Left ventricle myocardium superior (tissue), 1 donor: ENCODE results near the gene KLF6. TPM values are rescaled to one million over a fixed set of nuclear protein-coding genes. Genes with fewer than 3 reads are reported as not detected.

ENCODE experiments used
- ATAC-seq: fragments of 200-7000 bp; cut with Tn5 transposase; one replicate; pipeline ENCODE4 v1.9.1; 2020; ENCODE audit warnings: mild to moderate bottlenecking, moderate library complexity
- DNase-seq: peaks from one replicate; pipeline ENCODE4 v3.0.0-alpha.2; 2020
- intact Hi-C: fragments of 100-400 bp; cut with micrococcal nuclease; formaldehyde crosslinking; loops from one replicate; pipeline ENCODE4 v1.11.0; 2022
- total RNA-seq: library from RNA; stranded (reverse); fragmentation: NEBNext Ultra II Directional; extraction: Animal tissue kit (Norgen Biotek cat#: 25700); gene quantifications from one replicate; pipeline ENCODE4 v1.2.1, GENCODE V29; 2021
- donor health status: DM: no; HTN: yes; CAD: no; lungs with severe emphysema.

KLF6 gene
- total RNA-seq, 1 donor from 2014 or later: 62.0 TPM

DNA sequence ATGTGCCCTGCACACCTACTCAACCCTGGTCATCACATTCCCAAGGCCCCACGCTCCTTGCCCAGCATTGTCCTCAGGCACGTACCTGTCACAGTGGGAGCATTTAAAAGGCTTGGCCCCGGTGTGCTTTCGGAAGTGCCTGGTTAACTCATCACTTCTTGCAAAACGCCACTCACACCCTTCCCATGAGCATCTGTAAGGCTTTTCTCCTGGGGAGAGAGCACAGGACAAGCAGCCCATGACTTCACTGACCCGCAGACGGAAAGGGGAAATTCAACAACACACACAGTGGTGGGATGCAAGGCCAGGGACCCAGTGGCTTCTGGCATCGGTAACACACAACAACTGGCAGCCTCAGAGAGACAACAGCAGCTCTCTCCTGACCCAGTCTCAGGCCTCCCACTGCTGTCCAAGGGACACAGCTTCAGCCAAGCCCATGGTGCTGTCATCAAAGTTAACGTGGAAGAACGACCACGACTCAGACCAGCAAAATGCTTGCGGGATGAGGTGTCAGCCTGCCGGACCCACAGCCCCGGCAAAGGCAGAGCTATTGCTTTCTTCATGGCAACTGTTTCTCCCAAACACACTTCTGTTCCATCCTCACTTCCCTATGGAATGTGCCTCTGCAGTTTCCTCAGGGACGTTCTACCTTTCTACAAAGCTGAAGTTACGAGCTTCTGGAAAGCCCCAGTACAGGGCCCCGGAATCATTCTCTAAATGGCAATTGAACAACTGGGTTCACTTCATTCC, 4.8 kb downstream of the KLF6 start:
- intact Hi-C loops: no loop called here
- ATAC-seq (no peak), DNase-seq (no peak)

GRCh38 chr10:3779158-3779741, 5.8 kb downstream of the KLF6 start:
- ATAC-seq (no peak), DNase-seq (no peak)
- intact Hi-C loops: loop anchor here (10.0 kb wide), 1 partner anchor 876 kb away; no protein-coding TSS in a partner anchor

DNA sequence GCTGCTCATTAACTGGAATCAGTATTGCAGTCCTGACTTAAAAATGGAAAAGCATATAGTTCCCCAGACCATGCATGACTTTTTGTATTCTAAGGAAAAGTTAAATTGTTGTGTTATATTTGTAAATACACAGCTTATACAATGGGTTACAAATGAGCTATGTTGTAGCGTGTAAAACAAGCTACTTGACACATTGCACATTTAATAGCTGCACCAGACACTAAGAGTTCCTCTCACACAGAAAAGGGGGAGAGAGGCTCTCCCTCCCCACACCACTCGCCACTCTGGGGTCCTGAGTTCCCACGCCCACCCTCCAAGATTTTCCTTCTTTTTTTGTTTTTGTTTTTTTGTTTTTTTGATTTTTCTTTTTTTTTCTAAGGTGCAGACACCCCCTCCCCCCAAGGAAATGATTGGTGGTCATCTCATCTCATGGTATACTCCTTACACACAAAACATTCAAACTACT, 6.3 kb downstream of the KLF6 start:
- intact Hi-C loops: loop anchor here (10.0 kb wide), 1 partner anchor 876 kb away; no protein-coding TSS in a partner anchor
- ATAC-seq (no peak), DNase-seq (no peak)

DNA sequence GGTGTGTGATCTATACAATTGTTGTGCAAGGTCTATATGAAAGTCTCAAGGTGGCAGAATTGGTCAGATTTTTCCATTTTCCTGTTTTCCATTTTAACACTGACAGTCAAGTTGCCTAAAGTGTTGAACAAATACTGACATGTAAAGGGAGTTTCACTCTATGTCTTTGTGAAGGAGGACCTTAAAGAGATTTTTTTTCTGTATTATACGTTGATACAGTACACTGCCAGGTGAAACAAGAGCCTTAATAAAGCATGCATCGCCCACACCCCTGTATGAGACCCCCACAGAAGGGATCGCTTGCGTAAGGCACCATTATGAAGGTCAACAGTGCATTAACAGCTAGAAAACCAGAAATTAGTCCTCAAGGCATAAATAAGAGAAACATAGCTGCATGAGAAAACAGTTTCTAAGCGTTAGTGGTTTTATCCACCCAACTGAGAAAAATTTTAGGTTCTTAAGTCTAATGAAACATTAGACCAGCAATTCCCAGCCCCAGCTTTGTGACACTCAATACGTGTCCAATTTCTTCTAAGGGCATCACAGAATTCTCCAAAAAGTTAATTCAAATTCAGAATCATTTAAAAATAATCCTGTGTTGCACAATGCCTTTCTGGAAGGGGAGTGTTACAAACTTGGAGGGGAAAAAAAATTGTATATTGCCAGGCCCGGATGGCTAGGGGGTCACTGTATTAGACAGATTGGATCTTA, 6.9 kb downstream of the KLF6 start:
- DNase-seq (no peak), ATAC-seq (no peak)
- intact Hi-C loops: loop anchor here (10.0 kb wide), 1 partner anchor 877 kb away; no protein-coding TSS in a partner anchor

GRCh38 chr10:3776796-3777571, 8.0 kb downstream of the KLF6 start:
- no peak for DNase-seq
- intact Hi-C loops: loop anchor here (10.0 kb wide), 1 partner anchor 878 kb away; no protein-coding TSS in a partner anchor
- peak; percentile 11 for ATAC-seq

DNA sequence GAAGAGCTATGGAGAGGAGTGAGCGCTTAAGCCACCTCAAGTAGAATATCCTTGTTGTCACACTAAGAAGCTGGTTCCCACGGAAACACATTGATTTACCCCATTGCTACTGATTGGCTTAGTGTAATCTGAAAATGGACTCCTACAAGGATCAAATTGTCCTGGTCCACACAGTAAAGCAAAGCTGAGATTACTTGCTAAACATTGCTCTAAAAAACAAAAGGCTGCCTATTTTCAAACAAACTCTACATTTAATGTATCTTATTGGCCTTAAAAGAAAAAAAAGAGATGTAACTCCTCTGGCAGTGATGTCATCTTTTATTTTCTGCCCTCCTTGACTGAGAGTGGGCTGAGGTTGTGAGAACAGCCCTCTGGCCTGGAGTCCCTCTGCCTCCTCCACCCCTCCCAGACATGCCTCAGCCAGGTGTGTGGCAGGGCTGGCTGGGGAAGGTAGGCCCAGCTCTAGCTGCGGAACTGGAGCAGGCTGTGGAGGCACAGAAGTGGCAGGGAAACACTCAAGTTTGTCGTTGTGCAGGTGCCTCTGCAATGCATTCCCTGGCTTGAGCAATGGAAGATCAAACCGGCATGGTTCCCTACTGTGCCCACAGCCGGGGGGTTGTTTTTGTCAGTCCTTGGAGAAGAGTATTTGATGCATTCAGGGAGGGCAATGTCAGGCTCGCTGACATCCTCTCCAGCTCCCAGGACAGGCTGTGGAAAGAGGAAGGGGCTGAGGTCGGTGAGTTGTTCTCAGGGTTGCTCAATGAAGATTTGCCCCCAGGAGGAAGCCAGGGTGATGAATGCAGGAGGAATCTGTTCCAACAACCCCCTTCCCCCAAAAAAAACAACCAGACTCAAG, 9.1 kb downstream of the KLF6 start:
- ATAC-seq (peak; percentile 59), DNase-seq (no peak)
- intact Hi-C loops: loop anchor here (10.0 kb wide), 1 partner anchor 879 kb away; no protein-coding TSS in a partner anchor

DNA sequence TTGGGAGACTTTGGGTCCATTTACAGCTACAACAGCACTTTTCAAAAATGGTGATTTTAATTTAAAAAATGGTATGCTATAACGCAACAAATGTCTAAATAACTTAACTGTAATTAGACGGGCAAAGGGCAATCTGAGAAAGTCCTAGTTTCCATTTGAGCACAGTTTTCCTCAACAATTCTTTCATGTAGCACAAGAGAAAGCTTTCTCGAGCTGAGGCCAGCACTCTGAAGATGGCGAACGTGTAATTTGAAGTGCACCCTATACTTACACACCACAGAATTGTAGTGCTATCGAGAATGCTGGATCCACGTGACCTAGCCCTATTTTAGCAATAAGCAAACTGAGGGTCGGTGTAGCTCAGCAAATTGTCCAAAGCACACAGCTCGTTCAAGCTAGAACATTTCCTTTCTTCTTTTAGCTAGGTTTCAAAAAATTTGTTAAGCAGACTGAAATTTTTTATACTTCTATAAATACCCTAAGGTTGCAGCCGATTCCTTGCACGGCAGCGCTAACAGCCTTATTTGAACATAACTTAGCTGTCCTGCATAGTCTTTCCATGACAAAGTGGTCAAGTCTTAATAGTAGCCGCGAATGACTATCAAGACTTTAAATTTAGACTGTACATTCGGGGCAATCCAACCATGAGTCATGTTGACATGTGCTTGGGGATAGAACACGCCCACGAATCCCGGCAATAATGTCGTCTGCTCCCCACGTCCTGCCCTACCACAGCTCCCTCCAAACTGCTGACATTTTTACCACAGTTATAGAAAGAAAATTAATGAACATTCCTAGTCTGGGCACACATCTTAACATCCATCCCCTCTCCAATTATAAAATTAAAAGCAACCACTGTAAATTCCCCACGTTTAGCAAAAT, 10.0 kb downstream of the KLF6 start:
- DNase-seq: no peak

GRCh38 chr10:3774018-3774813, 10.8 kb downstream of the KLF6 start:
- intact Hi-C loops: loop anchor here (10.0 kb wide), 1 partner anchor 881 kb away; no protein-coding TSS in a partner anchor
- no peak for DNase-seq
- no peak for ATAC-seq

More for the DNA sequence above, 10.0 kb downstream of the KLF6 start:
- intact Hi-C loops: loop anchor here (10.0 kb wide), 1 partner anchor 880 kb away; no protein-coding TSS in a partner anchor
- peak; percentile 79 for ATAC-seq

GRCh38 chr10:3773460-3774017, 11.5 kb downstream of the KLF6 start:
- no peak for ATAC-seq
- DNase-seq: no peak
- intact Hi-C loops: loop anchor here (10.0 kb wide), 1 partner anchor 881 kb away; no protein-coding TSS in a partner anchor

DNA sequence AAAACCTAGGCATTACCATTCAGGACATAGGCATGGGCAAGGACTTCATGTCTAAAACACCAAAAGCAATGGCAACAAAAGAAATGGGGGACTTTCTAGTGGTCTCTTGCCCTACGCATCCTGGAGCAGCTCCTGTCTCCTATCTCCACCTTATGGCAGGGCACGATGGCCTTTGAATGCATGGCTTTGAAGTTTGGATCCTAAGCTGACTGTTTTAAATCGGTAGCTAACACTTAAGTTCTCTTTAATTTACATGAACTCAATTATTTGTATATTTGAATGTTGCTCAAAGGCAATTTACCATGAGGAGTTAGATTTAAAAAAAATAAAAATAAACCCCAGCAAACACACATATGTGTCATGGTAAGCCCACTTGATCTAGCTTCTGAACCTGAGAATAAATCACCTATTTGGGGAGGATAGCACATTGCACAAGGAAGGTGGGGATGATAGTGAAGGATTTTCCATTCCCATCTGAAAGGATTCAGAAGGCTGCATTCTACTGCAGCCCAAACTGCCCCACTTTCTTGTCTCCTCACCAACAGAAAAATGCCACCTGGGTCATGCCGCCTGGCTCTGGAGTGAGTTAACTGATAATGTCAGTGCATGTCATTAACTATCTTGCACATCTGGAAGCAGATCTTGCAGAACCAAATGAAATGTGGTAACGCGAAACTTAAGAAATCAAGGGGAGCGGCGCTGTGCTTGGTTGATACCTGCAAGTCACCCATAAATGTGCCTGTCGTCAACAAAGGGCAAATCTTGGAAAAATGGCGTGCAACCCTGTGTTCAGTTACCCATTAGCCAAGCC, 12.4 kb downstream of the KLF6 start:
- intact Hi-C loops: loop anchor here (10.0 kb wide), 1 partner anchor 882 kb away; no protein-coding TSS in a partner anchor
- ATAC-seq (no peak), DNase-seq (no peak)

DNA sequence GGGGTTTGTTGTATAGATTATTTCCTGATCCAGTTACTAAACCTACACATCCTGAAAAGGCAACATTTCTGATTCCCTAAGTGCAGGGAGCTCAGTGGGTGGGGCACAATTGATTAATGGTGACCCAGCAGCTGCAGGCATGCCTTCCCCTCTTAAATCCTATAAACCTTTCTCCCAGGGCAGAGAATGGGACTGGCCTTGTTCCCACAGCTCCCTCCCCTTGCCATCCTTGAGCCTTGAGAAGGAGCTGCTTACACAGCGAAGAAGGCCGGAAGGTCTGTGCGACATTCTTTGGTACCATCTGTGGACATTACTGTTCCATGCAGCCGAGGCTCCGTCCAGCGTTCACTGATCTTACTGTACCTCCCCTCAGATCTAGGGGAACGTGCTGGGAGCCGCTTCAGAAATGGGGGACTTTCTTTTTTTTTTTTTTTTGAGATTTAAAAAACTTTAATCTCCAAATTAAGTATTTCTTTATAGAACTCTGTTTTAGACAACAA, 14.3 kb downstream of the KLF6 start:
- intact Hi-C loops: loop anchor here (10.0 kb wide), 1 partner anchor 884 kb away; no protein-coding TSS in a partner anchor
- ATAC-seq: no peak
- DNase-seq: no peak

DNA sequence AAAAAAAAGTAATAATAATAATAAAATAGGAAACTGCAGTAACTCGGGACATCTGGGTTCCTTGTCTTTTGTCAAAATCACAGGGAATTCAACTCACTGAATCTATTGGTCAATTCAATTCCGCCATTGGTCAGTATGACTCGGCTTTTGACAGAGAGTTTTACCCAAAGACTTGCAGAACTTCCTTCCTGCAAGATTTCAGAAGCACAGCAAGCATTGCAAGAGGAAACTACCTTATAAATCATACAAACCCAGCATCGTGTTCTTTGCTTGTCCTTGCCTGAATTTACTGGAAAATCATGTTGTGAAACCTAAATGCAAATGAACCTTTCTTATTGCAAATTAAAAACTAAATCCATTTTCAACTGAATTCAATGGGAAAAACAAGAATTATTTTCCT, 15.5 kb downstream of the KLF6 start:
- ATAC-seq (no peak), DNase-seq (no peak)
- intact Hi-C loops: loop anchor here (10.0 kb wide), 1 partner anchor 525 kb away; no protein-coding TSS in a partner anchor

DNA sequence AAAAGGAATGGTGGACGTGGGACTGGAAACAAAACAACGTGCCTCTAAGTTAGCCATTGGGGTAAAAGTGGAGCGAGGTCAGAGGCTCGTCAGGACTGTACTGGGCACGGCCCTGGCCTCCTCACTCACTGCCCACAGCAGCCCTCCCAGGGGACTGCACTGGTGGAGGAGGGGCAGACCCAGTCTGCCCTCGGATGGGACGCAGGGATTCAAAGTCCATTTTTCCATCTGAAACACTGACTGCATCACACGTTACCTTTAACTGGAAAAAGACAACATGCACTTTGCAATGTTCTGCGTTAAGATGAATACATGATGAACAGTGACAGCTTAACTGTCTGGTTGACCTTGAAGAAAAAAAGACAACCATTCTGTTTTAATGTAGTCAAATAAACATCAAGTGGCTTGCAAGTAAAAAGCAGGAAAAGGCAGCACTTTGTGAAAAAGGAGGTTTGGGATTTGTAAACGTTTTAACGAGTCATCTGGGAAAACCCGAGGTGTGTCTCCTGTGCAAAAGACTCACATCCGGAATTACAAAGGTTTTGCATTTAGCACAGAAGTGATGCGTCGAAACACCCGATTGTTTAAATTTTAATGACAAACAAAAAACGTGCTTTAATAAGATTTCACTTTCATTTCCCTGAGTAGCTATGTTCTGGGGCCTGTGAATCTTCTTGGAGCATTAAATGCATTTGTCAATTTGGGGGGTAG, 18.8 kb downstream of the KLF6 start:
- ATAC-seq (no peak), DNase-seq (no peak)
- intact Hi-C loops: loop anchor here (10.0 kb wide), 1 partner anchor 521 kb away; no protein-coding TSS in a partner anchor

- intact Hi-C loops: loop anchor here (10.0 kb wide), 1 partner anchor 520 kb away; no protein-coding TSS in a partner anchor
Measured at GRCh38 chr10:3765146-3765545, 19.9 kb downstream of the KLF6 start.

More at GRCh38 chr10:3765146-3765545, 19.9 kb downstream of the KLF6 start:
- no peak for DNase-seq
- ATAC-seq: peak; percentile 38
